GM12872 (cell line): ENCODE measurements around the gene SKOR1.

Experiments
- CTCF ChIP-seq: IDR thresholded peaks from 3 replicates; pipeline ENCODE4 v1.5.1; 2011; ENCODE audit warnings: low read depth, mild to moderate bottlenecking, low read length, moderate library complexity; ENCODE audit not compliant: insufficient read depth

The SKOR1 gene

GRCh38 chr15:67878712-67879206 lies 53.5 kb downstream of the SKOR1 start:
- no peak for TF ChIP-seq CTCF

- no peak for TF ChIP-seq CTCF
Observed at GRCh38 chr15:67879440-67880129, 54.3 kb downstream of the SKOR1 start.

- no peak for TF ChIP-seq CTCF
Observed at GRCh38 chr15:67880651-67881182, 55.4 kb downstream of the SKOR1 start.

- no peak for TF ChIP-seq CTCF
Observed at GRCh38 chr15:67882487-67883233, 57.4 kb downstream of the SKOR1 start.

GRCh38 chr15:67883234-67883773 lies 58.0 kb downstream of the SKOR1 start:
- TF ChIP-seq CTCF: no peak

- no peak for TF ChIP-seq CTCF
Observed at GRCh38 chr15:67884009-67884408, 58.7 kb downstream of the SKOR1 start.
